ENCODE data around the gene ZNF791.

GRCh38 chr19:12680034-12680433, 69.3 kb downstream of the ZNF791 start:
- TF ChIP-seq CTCF (conservative IDR thresholded peaks at IDR 0.05; ENCODE audit: low read depth, low read length) (no peak), EZH2 (IDR thresholded peaks at IDR 0.05; ENCODE audit: low read length, unreplicated experiment) (no peak), EZH2phosphoT487 (IDR thresholded peaks at IDR 0.05; ENCODE audit: borderline replicate concordance, low read length) (no peak)

Measured in PC-3 (cell line).